Activated T-cell treated with anti-CD3 and anti-CD28 coated beads, Interleukin-2, amount 50 U/mL, for 1 hour (primary cell): ENCODE results near the gene MRPL23.

Experiments
- DNase-seq: peaks from one replicate; pipeline ENCODE4 v3.0.0-alpha.2; 2020

MRPL23 gene

DNA sequence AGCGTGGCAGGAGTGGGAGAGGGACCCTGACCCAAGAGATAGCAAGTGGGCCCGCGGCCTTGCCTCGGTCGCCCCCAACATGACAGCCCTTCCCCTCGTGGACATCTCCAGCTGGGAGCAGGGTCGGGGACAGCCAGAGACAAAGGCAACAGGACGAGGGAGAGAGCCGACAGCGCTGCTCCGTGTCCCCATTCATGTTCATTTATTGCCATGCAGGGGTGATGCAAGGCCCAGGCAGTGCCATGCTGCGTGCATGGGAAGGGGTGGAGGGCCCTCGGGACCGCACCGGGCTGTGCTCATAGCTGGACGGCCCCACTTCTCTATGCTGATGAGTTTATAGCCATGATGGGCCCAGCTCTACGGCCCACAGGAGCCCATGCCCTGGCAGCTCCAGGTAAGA, 12.7 kb downstream of the MRPL23 start:
- no peak for DNase-seq

DNA sequence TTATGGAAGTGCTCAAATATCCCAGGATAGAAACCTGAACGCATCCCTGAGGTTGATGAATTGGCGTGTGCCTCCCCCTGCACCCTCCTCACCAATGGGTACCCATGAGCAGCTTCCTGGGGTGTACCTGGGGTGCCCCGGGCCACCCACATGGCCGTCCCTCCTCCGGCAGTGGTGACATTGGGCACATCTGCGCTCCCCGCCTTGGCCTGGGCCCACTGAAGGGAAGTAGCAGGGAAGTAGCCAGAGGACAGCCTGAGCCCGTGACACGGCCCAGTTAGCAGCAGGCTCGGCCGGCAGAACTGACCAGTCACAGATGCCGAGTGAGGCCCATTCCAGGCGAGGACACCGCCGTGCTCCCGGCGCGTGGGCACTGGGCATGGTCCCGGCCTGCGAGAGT, 16.7 kb downstream of the MRPL23 start:
- DNase-seq = no peak

DNA sequence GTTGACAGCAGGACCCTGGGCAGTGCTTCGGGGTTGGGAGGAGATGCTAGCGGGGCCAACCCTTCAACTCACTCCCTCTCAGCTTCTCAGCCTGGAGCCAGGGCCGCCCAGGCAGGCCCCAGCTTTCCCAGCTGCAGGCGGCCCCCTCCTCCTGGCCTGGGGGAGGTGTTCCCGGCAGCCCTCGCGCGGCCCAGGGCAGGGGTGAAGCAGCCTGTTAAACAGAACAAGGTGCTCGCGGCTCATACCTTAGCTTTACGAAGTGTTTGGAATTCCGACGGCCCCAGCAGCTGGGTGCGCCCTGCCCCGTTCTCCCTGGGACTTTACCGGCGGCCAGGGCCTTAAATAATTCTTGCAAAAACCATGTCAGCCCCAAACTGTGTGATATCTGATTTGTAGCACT, 17.2 kb downstream of the MRPL23 start:
- no peak for DNase-seq

DNA sequence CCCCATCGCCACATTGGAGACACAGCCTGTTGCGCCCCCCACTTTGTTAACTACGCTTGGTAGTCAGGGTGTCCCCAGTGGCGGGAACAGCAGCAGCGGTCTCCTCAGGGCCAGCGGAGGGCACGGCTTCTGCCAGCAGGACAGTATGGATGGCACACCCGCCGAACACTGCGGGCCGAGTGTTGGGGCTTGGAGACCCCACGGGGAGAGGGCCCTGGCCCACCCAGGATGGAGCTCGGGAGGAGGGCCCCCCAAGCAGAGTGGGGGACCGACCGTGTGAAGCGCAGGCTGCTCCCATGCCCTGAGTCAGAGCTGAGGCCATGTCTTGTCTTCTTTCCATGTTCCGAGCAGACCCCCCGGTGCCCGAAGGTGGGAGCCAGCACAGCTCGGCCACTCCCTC, 17.8 kb downstream of the MRPL23 start:
- DNase-seq = no peak

DNA sequence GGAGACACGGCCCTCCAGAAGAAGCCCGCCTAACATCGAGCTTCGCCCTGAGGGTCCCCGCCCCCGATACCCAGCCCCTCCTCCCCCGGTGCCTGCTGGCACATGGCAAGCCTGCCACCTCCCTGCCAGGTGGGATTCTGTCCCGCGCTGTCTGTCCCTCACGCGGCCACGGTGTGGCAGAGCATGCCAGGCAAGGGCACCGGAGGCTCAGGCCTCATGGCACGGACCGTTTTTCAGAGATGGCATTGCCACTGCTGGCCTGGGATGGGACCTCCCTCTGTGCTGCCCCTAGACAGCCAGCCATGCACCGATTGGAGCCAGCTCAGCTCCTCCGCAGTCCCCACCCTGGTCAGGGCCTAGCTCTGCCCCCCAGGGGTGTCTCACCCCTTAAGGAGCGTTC, 19.4 kb downstream of the MRPL23 start:
- DNase-seq = no peak

DNA sequence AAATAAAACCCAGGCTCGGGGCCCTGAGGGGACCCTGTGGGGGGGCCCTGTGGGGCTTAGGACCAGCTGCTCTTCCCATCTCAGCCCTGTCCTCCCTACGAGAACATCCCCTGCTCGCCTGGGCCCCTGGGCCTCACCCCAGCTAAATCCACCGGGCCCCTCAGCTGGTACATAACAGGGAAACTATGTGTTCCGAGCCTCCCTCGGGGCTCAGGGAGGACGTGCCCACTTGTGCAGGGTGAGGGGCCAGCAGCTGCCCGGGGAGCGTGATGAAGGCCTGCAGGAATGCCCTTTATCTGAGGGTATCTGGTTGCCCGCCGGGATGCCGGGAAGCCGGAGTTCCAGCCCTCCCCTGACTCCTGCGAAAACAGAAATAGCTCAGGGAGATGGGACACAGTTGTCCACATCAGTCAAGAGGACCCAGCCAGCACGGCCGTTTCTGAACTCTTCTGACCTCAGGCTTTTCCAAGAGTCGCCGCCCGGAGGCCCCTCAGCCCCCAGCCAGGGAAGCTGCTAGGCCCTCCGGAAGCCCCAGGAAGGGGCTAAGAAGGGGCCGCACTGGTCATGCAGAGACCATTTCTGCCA, 20.6 kb downstream of the MRPL23 start:
- DNase-seq = no peak

DNA sequence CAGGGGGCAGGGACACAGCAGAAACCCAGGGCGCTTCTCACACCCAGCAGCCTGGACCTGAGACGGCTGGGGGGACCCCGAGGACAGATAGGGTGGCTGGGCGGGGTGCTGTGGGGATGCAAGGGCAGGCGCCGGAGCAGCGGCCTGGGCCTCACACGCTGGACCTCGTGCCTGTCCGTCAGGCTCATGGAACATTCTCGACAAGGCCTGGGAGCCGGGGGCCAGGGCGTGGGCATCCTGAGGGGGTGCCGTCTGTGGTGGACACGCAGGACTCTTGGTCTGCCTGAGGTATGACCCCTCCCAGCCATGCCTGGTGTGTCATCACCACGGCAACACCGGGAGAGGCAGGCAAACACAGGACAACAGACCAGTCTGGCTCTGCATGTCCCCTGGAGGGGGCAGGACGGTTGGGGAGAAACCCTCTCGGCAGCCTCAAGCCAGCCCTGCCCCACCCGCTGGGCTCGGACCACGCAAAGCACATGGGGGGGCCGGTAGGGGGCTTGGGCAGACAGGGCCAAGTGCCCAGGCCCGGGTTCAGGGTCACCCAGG, 21.4 kb downstream of the MRPL23 start:
- DNase-seq = no peak

DNA sequence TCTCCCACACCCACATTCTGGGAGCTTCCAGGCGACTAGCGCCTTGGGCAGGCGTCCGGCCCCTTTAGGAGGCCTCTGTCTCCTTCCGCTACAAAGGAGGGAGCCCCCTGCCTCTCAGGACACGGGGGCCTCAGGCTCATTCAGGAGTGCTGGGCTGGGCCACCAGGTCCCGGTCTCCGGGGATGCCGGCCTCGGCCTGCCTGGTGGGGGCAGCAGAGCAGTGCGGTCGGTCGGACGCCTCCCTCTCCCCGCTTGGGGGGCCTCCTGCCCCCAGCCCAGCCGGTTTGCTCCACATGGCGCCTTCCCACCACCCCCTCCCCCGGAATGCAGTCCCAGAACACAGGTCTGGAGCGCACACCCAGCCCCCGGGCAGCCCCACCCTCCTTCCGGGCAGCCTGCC, 21.9 kb downstream of the MRPL23 start:
- DNase-seq = no peak

DNA sequence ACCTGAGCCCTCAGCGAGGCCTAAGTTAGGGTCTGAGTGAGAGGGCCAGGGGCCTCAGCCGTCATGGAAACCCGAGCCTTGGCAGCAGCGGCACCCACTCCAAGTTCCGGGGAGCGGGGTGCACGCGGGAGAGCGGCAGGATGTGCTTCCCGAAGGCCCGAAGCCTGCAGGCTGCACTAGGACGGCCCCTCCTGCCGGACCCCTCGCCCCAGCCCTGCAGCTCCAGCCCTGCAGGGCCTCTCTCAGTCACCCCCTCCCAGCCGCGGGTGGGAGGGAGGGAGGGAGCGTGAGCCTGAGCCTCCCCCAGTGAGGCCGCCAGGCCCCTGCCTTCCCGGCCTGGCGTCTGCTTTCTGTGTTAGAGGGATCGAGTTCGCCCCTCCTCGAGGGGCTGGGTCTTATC, 22.6 kb downstream of the MRPL23 start:
- no peak for DNase-seq

DNA sequence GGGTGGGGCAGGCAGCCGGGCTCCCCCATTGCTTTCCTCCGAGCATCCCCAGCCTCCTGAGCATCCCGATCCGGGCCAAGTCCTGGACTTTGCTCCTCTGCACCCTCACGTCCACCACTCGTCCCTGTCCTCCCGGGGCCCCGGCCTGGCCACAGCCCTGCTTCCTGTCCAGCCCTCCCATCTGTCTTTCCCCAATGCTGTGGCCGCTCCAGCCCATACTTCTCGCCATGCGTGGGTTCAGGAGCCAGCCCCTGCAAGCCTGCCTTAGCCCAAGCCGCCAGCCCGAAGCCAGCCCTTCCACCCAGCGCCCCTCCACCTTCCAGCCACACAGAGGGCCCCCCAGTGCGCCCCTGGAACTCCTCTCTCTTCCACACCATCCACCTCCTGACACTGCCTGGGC, 23.8 kb downstream of the MRPL23 start:
- DNase-seq = no peak

DNA sequence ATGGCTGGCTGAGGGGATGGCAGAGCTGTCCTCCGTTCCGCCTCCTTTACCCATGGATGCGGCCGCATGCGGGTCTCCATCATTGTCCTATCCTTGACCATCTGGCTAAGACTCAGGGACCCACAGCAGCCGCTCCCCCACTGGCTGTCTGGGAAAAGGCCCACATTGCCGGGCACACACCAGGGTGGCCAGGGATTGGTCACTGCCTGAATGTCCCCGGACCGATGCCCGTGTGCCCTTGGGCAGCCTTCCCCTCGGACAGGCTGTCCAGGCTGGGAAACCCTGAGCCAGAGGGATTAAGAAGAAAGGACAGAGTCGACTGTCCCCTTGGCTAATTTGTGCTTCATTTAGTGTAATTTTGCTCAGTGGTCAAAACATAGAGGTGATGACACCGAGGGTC, 28.1 kb downstream of the MRPL23 start:
- DNase-seq = no peak

DNA sequence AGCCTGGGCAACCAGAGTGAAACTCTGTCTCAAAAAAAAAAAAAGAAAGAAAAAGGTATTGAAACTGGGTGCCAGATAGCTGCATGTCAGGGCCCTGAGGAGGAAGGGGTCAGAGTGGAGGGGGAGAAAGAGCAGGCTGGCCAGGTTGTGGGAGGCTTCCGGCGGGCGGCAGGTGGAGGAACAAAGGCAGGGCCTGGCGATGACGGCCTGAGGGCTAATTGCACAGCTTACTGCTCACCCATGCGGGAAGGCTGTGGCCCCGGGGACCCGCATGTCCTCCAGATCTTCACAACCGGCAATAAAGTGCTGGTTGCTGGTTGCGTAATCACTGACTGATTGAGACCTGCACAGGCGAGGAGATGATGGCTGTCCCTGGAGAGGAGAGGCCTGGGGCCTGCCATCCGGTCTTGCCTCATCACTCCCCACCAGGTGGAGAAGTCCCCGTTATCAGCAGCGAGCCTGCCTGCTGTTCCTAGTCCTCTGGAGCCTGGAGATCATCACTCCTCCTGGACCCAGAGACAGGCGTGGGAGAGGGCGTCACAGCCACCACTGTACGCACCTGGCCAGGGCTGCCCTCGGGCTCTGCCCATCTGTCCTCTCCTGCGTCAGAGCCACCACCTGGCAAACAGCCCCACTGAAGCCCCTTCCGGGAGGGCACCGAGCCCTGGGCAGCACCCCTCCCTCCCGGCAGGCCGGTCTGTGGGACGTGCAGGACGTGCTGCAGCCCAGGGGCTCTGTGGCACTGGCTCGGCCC, 31.8 kb downstream of the MRPL23 start:
- DNase-seq = no peak

DNA sequence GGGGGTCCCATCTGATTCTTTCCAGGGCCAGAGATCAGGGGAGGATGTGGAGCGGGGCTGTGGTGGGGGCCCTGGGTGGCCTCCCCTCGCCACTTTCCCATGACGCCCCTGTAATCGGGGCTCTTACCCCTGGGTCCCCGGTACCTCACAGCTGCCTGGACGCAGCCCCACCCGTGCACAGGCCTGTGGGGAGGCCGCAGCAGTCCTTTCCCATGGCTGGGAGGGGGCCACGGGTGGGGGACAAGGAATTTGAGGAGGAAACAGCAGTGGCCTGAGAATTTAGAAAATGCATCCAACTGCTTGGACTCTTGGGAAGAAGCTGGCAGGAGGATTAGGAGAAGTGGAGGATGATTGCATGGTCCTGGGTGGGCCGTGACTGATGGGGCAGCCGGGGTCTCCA, 32.5 kb downstream of the MRPL23 start:
- no peak for DNase-seq

DNA sequence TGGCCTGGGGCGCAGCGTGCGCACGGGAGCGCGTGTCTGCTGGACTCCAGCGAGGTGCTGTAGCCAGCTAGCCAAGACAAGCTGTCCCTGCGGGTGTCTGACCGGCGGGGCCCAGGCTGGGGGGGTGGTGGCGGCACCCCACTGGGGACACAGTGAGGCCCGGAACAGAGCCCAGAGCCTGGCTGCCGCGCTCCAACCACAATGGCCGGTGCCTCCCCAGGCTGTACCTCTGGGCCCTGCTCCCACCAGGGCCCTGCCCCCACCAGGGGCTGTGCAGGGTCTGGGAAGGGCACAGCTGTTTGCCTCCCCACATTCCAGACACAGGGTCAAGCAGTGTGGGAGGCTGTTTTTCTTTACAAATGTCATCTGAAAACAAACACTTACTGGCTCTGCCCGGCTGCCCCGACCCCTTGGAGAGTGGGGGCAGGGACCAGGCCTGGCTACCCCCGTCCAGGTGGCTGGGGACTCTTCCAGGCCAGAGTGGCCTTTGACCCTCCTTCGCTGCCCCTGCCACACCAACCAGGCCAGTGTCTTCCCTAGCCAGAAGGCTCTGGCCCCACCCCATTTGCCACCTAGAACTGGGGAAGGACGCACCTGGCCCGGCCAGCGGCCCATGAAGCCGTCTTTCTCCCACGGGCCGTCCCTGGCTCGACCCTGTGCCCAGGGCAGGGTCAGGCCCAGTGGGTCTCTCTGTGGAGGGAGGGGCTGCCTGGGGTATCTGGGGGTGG, 35.9 kb downstream of the MRPL23 start:
- no peak for DNase-seq

DNA sequence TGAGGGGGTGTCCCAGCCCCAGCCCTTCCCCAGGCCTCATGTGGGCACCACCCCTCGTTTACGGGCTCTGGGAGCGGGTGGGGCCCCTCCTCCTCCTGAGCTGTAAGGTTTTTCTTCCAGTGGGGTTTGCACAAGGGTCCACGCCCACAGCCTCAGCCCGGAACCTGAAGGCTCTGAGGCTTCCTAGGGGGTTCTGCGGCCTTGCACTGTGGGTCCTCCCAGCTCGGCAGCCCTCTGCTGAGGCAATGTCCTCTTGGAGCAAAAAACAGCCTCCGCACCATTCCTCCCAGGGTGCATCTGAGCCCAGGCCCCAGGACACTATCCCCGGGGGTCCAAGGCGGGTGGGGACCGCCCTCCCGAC, 36.4 kb downstream of the MRPL23 start:
- no peak for DNase-seq

DNA sequence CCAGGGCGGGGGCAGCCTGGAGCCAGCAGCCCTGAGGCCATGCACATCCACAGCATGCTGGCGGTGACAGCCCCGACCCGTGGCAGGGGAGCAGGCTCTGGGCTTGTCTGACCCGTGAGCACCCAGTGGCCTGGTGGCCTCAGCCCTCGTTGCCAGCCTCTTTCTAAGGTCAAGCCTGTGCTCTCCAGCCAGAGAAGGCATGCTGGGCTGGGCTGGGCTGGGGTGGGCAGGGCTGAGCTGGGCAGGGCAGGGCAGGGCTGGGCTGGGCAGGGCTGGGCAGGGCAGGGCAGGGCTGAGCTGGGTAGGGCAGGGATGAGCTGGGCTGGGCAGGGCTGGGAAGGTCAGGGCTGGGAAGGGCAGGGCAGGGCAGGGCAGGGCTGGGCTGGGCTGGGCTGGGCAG, 39.9 kb downstream of the MRPL23 start:
- DNase-seq = no peak

DNA sequence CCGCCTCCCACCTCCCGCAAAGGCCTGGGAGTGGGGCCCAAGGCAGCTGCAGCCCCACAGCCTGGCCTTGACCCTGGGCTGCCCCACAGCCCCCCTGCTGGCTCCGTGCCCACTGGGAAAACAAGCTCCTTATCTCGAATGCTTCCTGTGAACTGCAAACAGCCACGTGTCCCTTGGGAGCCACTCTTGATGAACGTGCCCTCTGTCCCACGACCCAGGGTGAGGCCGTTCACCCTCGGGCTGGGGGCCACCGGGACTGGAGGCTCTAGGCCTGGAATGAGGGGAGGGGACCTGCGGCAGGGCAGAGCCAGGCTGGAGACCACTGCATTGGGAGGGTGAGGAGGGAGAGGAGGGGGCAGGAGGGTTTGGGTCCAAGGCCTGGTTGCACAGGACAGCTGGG, 41.0 kb downstream of the MRPL23 start:
- no peak for DNase-seq

DNA sequence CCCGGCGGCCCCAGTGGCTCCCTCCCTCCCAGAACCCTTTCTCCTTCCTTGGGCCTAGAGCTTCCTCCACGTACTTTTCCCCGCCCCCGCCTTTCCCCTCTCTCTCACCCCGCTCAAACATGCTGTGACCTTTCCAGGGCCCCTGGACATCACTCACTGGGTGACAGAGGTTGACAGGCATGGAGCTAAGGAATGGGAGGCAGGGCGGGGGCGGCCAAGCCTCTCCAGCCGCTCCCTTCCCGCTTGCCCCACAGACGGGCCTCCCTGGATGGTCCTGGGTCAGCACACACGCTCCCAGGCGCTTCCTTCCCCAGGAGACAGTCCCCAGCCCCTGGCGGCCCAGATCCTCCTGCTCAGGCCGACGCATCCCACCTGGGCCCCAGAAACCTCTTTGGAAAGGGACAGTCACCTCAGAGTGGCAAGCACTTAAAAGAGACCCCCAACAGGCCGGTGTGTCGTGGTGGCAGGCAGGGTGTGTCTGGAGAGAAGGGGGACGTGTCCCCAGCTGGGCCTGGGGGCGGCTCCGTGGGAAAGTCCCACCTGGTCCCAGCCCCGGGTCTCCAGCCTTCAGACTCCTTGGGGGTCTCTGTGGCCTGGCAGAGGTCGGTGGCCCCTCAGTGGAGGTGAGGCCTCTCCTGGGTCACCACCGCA, 41.7 kb downstream of the MRPL23 start:
- DNase-seq = no peak

DNA sequence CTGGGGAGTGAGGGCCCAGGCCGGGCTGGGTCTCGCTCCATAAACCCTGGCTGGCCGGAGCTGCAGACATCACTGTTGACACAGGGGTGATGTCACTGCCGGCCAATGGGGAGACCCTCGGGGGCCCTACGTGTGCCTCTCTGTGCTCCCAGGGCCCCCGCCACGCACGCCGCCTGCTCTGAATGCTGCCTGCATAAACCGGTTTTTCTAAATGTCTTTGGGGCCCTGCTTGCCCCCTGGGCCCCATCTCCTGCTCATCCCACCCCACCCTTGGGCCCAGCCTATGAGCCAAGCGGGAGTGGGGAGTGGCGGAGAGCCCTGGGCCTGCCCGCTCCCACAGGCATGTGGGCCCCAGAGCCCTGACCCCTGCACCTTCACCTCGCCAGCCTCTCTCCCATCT, 42.8 kb downstream of the MRPL23 start:
- no peak for DNase-seq

DNA sequence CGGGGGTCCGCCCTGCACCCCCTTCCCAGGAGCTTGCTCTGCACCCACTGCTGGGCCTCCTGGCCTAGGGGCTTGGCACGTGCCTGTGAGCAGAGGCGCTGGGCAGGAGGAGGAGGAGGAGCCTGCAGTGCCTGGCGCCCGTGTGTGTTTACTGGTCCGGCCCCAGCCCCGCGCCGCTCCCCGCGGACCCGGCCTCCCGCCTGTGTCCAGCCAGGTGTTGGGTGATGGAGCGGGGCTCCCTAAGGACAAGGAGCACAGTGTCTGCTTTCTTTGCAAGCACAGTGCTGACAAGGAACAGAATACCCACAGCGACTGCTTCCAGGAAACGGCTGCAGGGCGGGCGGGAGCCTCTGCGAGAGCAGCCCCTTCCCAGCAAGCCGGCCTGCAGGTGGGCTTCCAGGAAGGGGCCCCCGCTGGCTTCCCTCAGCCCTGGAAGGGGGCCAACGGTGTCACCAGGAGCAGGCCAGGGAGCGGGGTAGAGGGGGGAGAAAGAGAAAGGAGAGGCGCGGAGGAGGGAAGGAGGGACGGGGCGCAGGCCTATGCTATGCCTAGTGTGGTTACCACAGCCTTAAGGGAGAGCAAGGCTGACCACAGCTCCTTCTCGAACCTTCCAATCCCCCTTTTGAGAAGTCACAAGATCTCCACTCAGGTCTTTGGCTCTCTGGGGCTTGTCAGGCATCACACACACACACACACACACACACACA, 43.9 kb downstream of the MRPL23 start:
- DNase-seq = no peak

DNA sequence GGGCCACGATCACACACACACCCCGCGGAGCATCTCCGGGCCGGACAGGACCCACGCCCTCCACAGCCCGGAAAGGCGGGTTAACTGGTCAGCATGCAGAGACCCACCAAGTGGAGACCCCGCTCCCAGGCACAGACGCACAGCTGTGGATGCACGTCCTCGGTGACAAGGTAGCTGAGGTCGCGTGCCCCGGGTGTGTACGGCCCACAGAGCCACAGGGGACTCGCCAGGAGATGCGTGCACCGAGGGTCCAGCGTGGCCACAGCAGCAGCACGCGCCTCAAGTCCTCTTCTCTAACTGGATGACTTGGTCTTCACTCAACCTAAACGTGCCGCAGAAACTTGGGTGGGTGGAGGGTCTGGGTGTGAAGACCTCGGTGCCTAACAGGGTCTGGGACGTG, 45.0 kb downstream of the MRPL23 start:
- no peak for DNase-seq

DNA sequence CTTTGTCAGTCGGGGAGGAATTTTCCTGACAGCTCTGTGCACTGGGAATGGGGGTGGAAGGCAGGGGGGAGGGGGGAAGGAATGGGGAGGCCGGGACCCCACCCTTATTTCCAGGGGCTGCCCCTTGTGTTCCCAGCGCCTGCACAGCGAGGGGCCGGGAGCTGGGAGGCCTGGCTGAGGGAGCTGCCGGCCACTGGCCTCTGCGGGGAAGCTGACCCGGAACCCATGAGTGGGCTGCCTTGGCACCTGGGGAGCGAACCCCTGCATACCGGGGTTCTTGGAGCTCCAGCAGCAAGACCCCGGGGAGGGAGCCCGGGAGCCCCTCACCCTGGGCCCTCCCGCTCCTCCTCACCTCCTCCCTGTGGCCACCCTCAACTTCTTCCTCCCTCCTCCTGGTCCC, 47.0 kb downstream of the MRPL23 start:
- no peak for DNase-seq

DNA sequence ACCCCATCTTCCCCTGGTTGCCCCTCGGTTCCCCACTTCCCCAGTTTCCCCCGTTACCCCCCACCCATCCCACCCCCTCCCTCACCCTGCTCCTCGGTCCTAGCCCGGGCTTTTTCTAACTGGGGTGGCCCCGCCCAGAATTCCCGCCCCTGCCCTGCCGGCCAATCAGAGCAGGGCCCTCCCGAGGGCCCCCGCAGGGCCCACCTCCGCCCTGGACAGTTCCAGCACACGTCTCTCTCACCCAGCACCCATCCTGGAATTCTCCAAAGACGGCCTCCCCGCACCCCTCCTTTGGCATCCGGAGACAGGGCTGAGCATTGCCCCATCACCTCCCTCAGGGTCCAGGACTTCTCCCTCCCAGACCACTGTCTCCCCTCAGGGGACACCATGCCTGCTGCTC, 50.6 kb downstream of the MRPL23 start, which contains the start of gene H19:
TSS of gene H19 (minus strand) at position 88 of the 400 bp plus-strand sequence.
- no peak for DNase-seq
